ENCODE results near the gene PDE6A.

DNA sequence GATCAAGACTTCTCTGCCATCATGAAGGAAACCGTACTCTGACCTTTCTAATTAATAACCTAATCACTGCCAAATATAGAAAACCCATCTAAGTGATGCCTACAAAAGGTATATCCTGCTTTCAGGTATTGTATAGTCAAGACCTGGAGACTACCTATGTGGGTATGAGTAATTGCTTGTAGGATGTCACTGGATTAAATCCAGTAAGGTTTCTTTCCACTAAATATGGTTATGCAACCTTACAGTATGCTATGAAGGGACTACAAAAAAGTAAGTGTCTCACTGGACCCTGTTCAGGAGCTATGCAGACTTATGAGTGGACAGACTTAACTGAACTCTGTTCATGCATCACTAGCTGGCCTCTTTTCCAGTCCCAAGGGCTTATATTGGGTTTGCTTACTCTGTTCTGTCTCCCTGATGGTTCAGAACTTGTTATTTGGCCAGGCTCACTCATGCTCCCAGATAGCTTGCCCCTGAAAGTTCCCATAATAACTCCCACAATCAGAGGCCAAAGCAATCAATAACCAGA, 51.1 kb downstream of the PDE6A start:
- TF ChIP-seq EZH2phosphoT487 (IDR thresholded peaks at IDR 0.05; ENCODE audit: insufficient read depth, low read depth) (no peak), EZH2 (IDR thresholded peaks at IDR 0.05; ENCODE audit: insufficient read depth, poor library complexity, severe bottlenecking) (no peak)
